Psoas muscle (tissue), 8 donors: Measurements from ENCODE around the gene NEK2. TPM values are rescaled to one million over a fixed set of nuclear protein-coding genes. Genes with fewer than 3 reads are reported as not detected.

Experiments used
- ATAC-seq, 4 donors: fragments of 200-7000 bp; cut with Tn5 transposase; one replicate each; pipeline ENCODE4 v1.9.1; 2020; ENCODE audit warnings: moderate library complexity in 3 of 4, mild to moderate bottlenecking in 2 of 4
- DNase-seq, 2 donors: peaks; one replicate each; pipeline ENCODE4 v3.0.0-alpha.2; 2020
- H3K27ac ChIP-seq: fragments of 200-600 bp; one replicate; pipeline ENCODE4 v1.8.0; 2022
- H3K27me3 ChIP-seq, 3 donors: fragments of 200-600 bp in 1 of 3; one replicate each; pipeline versions ENCODE4 v1.6.1 to v1.8.0; 2013 to 2022; ENCODE audit warnings: low read length in 2 of 3, mild to moderate bottlenecking in 2 of 3, moderate library complexity in 1 of 3; ENCODE audit not compliant: insufficient read depth in 3 of 3
- H3K36me3 ChIP-seq, 2 donors: fragments of 200-600 bp in 1 of 2; one replicate each; pipeline versions ENCODE4 v1.6.1 to v1.8.0; 2013 to 2022; ENCODE audit warnings: low read depth in 1 of 2, mild to moderate bottlenecking in 1 of 2, moderate library complexity in 1 of 2; ENCODE audit not compliant: insufficient read depth in 1 of 2
- H3K4me1 ChIP-seq: fragments of 200-600 bp; one replicate; pipeline ENCODE4 v1.8.0; 2022
- H3K4me3 ChIP-seq: fragments of 200-600 bp; one replicate; pipeline ENCODE4 v1.8.0; 2022; ENCODE audit warnings: mild to moderate bottlenecking
- H3K9me3 ChIP-seq: fragments of 200-600 bp; one replicate; pipeline ENCODE4 v1.8.0; 2022
- WGBS, 3 donors: extraction: QIAGEN DNeasy Blood & Tissue Kit; methylation state at CpG; one replicate each; pipeline versions ENCODE4 v1.1.6 to v1.1.7; 2013; 5-methylcytosine and 5-hydroxymethylcytosine counted together
- intact Hi-C, 2 donors: fragments of 100-400 bp; cut with DNase I; formaldehyde crosslinking; loops; one replicate each; pipeline versions ENCODE4 v1.11.0 to v1.14.2; 2022
- polyA plus RNA-seq, 3 donors: library from polyadenylated mRNA; stranded (reverse); fragments of 200-250 nt; gene quantifications; one replicate each; pipeline ENCODE4 v1.2.3, GENCODE V29; 2013
- total RNA-seq, 4 donors: library from RNA; stranded (reverse); fragmentation: NEBNext Ultra II Directional in 2 of 4; extraction: Animal tissue kit (Norgen Biotek cat#: 25700) in 2 of 4; gene quantifications; one replicate each; pipeline versions ENCODE4 v1.2.1 to v1.2.4, GENCODE V29; 2021 to 2023
- TF ChIP-seq, protein P1 (sequence below): fragments of 200-600 bp; IDR thresholded peaks from one replicate; pipeline ENCODE4 v1.8.0; 2022; ENCODE audit warnings: antibody characterized with exemption
- donor health status: healthy with polysubstance abuse.
- donor health status: DM: no; HTN: no; CAD: no; lungs with moderate emphysema.
- donor health status: Bipolar disorder and iron deficiency.
- donor health status: healthy.
- donor health status: DM: yes; HTN: yes; CAD: no.
- donor health status: DM: no; HTN: no; CAD: no.
- donor health status: DM: no; HTN: no; CAD: no.
- donor health status: DM: yes; HTN: yes; CAD: no.

NEK2 gene
- total and polyA plus RNA-seq, 7 donors, result 0.03 to 0.04 TPM; not detected in 5

DNA sequence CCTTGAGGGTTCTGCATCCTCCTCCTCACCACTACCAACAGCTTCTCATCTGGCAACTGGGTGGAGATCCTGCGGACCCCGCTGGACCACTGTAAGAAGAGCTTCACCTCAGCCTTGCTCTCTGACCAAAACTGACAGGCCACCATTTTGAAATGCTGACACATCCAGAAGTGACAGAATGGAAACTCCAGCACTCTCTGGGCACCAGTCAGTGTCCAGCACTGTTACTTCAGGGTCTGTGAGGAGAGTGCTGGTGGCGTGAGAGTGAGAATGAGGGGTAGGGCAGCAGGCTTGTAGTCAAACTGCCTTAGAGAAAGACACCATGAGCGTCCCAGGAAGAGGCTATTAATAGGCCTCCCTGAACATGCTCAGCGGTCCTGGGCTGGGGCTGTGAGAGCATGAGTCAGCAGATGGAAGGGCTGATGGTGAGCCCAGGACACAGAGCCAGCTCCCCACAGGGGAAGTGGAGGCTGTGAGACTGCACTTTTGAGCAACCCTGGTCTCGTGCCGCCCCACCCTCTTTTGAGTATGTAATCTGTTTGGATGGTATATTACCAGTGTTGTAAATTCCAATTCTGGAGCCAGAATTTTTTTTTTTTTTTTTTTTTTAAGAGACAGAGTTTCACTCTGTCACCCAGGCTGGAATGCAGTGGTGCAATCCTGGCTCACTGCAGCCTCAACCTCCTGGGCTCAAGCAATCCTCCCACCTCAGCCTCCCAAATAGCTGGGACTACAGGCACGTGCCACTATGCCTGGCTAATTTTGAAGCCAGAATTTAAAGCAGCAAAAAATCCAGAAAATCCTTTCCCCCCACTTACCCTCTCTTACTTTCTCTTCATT, 62.1 kb downstream of the NEK2 start:
- Histone ChIP-seq H3K27me3 (no peaks in the 10 kb centered on the region), H3K4me3 (no peak overlapping the region), H3K9me3 (no peaks in the 10 kb centered on the region), H3K4me1 (peaks cover 12% of the 10 kb centered on the region), H3K27ac (peak overlapping the region; percentile 50), H3K36me3 (no peaks in the 10 kb centered on the region)
- intact Hi-C loops, result loop anchor here in 1 of 2 donors (5.0 kb wide), 1 partner anchor 36 kb away; the partner anchor contains the start of gene SLC30A1
- TF ChIP-seq, protein P1, sequence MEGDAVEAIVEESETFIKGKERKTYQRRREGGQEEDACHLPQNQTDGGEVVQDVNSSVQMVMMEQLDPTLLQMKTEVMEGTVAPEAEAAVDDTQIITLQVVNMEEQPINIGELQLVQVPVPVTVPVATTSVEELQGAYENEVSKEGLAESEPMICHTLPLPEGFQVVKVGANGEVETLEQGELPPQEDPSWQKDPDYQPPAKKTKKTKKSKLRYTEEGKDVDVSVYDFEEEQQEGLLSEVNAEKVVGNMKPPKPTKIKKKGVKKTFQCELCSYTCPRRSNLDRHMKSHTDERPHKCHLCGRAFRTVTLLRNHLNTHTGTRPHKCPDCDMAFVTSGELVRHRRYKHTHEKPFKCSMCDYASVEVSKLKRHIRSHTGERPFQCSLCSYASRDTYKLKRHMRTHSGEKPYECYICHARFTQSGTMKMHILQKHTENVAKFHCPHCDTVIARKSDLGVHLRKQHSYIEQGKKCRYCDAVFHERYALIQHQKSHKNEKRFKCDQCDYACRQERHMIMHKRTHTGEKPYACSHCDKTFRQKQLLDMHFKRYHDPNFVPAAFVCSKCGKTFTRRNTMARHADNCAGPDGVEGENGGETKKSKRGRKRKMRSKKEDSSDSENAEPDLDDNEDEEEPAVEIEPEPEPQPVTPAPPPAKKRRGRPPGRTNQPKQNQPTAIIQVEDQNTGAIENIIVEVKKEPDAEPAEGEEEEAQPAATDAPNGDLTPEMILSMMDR, result no peak
- DNase-seq, result peak; percentile 83 to 86
- WGBS, 3 donors, result 57 to 66% (median 63%) methylated on average over 8 of the region's 8 CpGs
- ATAC-seq, result peak; percentile 89 to 95 (median 91)

DNA sequence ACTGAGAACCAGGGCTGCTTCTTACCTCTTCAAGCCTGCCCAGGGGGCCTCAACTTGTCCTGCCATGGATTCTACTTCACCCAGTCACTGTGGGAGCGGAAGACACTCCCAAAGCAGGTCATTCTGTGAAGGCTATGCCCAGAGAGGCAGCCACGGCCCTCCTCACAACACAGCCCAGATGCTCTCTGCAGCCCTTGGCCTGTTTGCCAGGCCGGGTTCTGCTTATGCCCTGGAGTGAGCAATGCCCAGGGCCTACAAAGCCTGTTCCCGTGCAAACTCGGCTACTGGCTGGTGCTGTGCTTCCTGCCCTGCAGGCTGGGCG, 62.7 kb downstream of the NEK2 start:
- peak in 1 of 4 donors; percentile 17 for ATAC-seq
- peak overlapping the region; percentile 50 for H3K27ac ChIP-seq
- TF ChIP-seq, protein P1, result no peak
- intact Hi-C loops, result loop anchor here in 1 of 2 donors (5.0 kb wide), 1 partner anchor 35 kb away; the partner anchor contains the start of gene SLC30A1
- no peaks in the 10 kb centered on the region for H3K27me3 ChIP-seq
- no peaks in the 10 kb centered on the region for H3K36me3 ChIP-seq
- H3K4me3 ChIP-seq, result no peak overlapping the region
- WGBS, 3 donors, result 88 to 90% (median 89%) methylated on average over 6 of the region's 6 CpGs
- DNase-seq, result no peak
- H3K4me1 ChIP-seq, result peaks cover 12% of the 10 kb centered on the region
- H3K9me3 ChIP-seq, result no peaks in the 10 kb centered on the region

Other genes with a start within 250 kb of the NEK2 start
- not detected for gene RD3, start 183.5 kb downstream of the NEK2 start, total RNA-seq
- under 1 TPM in 2 of 3 donors, not detected in 1; 0.03 to 0.10 TPM for gene RD3, start 183.5 kb downstream of the NEK2 start, polyA plus RNA-seq
- gene SLC30A1, start 96.5 kb downstream of the NEK2 start, total RNA-seq, result 1 to 10 TPM; 1.5 to 5.2 (median 3.0) TPM
- 1 to 10 TPM in 1 of 3 donors, under 1 TPM in 2; 0.35 to 1.8 (median 0.63) TPM for gene SLC30A1, start 96.5 kb downstream of the NEK2 start, polyA plus RNA-seq
- 10 to 100 TPM; 19.3 to 26.2 (median 21.7) TPM for gene LPGAT1, start 155.1 kb upstream of the NEK2 start, total RNA-seq
- 10 to 100 TPM in 1 of 3 donors, 1 to 10 TPM in 2; 6.2 to 12.3 (median 6.8) TPM for gene LPGAT1, start 155.1 kb upstream of the NEK2 start, polyA plus RNA-seq